ENCODE results near the gene PIP4K2C. TPM values are rescaled to one million over a fixed set of nuclear protein-coding genes. Genes with fewer than 3 reads are reported as not detected.

Gene PIP4K2C
- total RNA-seq, 1 donor from 2014 or later, result 28.6 TPM

- TF ChIP-seq CTCF (IDR thresholded peaks at IDR 0.05), result no peak
- ATAC-seq (no peak), DNase-seq (no peak)
- H3K4me1 ChIP-seq, result peaks cover 26% of the 10 kb centered on the region
- intact Hi-C loops (cut with DNase I), result no loop called here
- H3K36me3 ChIP-seq, result peaks cover 28% of the 10 kb centered on the region
- peaks cover 5% of the 10 kb centered on the region for H3K27me3 ChIP-seq (ENCODE audit: low read depth)
- no peak overlapping the region for H3K27ac ChIP-seq
- no peaks in the 10 kb centered on the region for H3K9me3 ChIP-seq
- peak overlapping the region; percentile 89 for H3K4me3 ChIP-seq
Measured at GRCh38 chr12:57591782-57592325, 862 bp downstream of the PIP4K2C start.

DNA sequence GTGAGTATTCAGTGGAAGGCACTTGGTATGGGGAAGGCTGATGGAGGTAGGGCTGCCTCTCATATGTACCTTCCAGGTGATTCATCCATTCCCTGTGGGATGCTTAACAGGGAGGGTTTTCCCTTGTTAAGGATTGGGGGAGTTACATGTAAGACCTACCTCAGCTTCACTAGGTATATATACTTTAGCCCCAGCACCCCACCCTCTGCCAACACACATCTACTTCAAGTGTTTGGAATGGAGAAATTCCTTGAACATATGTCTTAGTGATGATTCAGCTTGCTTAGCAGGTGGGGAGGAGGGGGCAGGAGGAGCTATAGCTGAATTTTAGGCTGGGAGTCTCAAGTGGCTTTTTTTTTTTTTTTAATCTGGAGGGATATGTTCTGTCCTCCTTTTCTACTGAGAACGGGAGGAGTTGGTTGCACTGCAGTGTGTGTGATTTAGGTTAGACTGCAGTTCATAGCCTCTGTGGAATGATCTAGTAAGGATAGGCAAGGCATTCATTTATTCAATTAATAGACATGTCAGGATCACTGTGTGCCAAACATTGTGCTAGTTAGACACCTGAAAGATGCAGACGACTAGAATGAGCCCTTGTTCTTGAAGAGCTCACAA lies 1.7 kb downstream of the PIP4K2C start:
- no peak overlapping the region for H3K27ac ChIP-seq
- H3K36me3 ChIP-seq, result peaks cover 34% of the 10 kb centered on the region
- DNase-seq (no peak), ATAC-seq (peak in 1 of 2 donors; percentile 35)
- TF ChIP-seq CTCF (IDR thresholded peaks at IDR 0.05), result no peak
- peaks cover 5% of the 10 kb centered on the region for H3K27me3 ChIP-seq (ENCODE audit: low read depth)
- no peak overlapping the region for H3K4me3 ChIP-seq
- intact Hi-C loops (cut with DNase I), result no loop called here
- peaks cover 26% of the 10 kb centered on the region for H3K4me1 ChIP-seq
- no peaks in the 10 kb centered on the region for H3K9me3 ChIP-seq

- no peak for ATAC-seq
- no peak overlapping the region for H3K27ac ChIP-seq
Measured at GRCh38 chr12:57593187-57593586, 2.2 kb downstream of the PIP4K2C start.

DNA sequence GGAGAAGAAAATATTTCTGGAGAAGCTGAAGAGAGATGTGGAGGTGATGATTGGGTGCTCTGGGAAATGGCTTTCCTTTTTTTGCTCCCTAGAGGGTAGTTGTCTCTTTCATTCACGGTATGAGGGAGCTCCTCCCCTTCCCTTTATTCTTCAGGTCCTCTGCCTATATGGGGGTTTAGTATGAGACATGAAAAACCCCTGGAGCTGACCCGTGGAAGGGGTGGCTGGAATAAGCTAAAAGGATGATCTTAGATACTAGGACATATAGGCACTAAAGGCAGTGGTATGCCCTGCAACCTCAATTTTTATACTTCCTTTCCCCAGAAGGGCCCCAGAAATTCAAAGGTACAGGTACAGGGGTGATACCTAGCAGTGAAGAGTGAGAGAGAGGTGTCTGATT lies 9.4 kb downstream of the PIP4K2C start:
- ATAC-seq (no peak), DNase-seq (no peak)
- Histone ChIP-seq H3K4me3 (no peak overlapping the region), H3K36me3 (peaks cover 65% of the 10 kb centered on the region), H3K27ac (no peak overlapping the region), H3K27me3 (ENCODE audit: low read depth) (peaks cover 4% of the 10 kb centered on the region), H3K9me3 (no peaks in the 10 kb centered on the region), H3K4me1 (peaks cover 16% of the 10 kb centered on the region)
- intact Hi-C loops (cut with DNase I), result no loop called here
- TF ChIP-seq CTCF (IDR thresholded peaks at IDR 0.05), result no peak

More at GRCh38 chr12:57593187-57593586, 2.2 kb downstream of the PIP4K2C start:
- no peak for TF ChIP-seq CTCF (IDR thresholded peaks at IDR 0.05)
- H3K9me3 ChIP-seq, result no peaks in the 10 kb centered on the region
- H3K4me1 ChIP-seq, result peaks cover 26% of the 10 kb centered on the region
- H3K36me3 ChIP-seq, result peaks cover 39% of the 10 kb centered on the region
- peaks cover 3% of the 10 kb centered on the region for H3K27me3 ChIP-seq (ENCODE audit: low read depth)
- H3K4me3 ChIP-seq, result no peak overlapping the region
- no peak for DNase-seq
- intact Hi-C loops (cut with DNase I), result no loop called here

- Histone ChIP-seq H3K9me3 (no peaks in the 10 kb centered on the region), H3K4me1 (peaks cover 19% of the 10 kb centered on the region), H3K36me3 (peaks cover 54% of the 10 kb centered on the region), H3K27me3 (ENCODE audit: low read depth) (peaks cover 4% of the 10 kb centered on the region), H3K4me3 (no peak overlapping the region), H3K27ac (no peak overlapping the region)
- intact Hi-C loops (cut with DNase I), result no loop called here
- TF ChIP-seq CTCF (IDR thresholded peaks at IDR 0.05), result no peak
- ATAC-seq (no peak), DNase-seq (no peak)
Measured at GRCh38 chr12:57602544-57602943, 11.6 kb downstream of the PIP4K2C start.

All from lower lobe of right lung (tissue), 2 donors.